T-helper 22 cell (primary cell): ENCODE data around the gene IRS2.

Source experiments
- DNase-seq: peaks from one replicate; pipeline ENCODE4 v3.0.0-alpha.2; 2020; ENCODE audit warnings: low read depth

The IRS2 gene

DNA sequence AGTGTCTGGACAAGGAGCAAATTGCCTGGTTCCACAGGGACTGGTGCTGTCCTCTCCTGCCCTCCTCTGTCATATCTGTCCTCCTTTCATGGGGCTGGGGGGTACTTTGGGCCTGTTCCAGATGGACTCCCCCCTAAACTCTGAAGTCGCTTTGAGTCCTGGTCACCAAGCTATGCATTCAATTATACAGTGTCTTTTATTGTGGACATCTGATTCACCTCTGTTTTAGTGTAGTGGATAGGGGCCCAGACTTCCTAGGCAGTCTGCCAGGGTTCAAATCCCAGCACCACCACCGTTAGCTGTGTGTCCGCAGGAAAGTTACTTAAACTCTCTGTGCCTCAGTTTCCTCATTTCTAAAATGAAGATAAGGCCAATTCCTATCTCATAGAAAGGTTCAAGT is 21.0 kb upstream of the IRS2 start:
- no peak for DNase-seq

DNA sequence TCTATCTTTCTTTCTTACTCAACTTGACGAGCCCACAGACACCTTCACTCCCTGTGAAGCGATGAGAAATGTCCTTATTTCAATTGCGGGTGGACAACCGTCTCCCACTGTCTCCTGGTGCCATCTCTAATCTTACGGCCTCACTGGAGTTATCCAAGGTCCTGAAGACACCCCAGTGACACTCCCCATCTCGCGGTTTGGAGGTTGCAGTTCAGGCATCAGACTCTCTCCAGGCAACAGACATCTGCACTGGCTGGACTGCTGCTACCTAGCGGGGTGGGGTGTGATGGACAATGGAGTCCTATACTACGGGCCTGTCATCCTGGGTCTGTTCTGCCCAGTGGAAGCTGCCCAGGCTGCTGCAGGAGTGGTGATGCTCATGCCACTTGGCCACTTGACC is 18.3 kb upstream of the IRS2 start:
- no peak for DNase-seq

DNA sequence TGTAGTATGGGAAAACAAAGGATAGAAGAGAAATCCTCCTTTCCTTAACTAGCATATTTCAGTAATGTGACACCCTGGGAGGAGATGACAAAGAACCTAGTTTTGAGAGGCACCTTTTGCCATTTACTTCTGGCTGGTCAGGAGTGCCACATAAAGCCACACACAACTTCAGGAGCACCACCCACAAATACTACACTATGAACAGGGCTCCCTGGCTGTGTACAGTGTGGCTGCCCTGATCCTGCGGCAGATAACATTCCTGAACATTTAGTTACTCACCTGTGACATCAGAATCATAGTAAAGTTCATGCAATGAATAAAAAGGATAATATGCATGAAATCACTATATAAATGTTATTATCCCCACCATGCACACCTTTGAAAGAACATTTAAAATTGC is 17.4 kb upstream of the IRS2 start:
- no peak for DNase-seq

DNA sequence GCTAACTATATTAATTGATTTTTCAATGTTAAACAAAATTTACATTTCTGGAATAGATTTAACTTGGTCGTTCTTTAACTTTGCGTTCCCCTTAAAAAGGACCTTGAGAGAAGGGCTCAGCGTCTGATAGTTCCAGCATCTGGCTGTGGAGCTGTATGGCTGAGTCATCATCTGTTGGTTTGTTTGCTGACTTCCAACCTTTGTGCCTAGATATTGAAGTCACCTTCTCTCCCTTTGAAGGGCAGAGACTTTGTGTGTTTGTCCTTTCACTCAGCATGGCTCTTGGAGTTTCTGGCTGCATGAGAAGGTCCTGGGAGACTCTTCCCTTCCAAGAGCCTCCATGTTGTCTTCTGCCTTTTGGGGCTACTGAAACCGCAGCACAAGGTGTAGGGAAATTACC is 16.6 kb upstream of the IRS2 start:
- DNase-seq = no peak

DNA sequence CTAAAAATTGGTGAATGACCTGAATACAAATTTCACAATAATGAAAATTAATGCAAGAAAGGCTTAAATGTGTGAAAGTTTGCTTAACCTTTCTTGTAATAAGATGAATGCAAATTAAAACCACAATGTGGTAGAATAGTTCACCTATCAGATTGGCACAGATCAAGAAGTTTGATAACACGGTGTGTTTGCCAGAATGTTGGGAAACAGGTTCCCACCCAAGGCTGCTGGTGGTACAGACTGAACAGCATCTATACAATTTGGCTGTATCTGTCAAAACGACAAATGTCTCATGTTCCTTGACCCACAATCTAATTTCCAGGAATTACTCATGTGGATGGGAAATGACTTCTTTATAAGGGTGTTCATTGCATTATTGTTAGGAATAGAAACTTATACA is 8.6 kb upstream of the IRS2 start:
- no peak for DNase-seq

DNA sequence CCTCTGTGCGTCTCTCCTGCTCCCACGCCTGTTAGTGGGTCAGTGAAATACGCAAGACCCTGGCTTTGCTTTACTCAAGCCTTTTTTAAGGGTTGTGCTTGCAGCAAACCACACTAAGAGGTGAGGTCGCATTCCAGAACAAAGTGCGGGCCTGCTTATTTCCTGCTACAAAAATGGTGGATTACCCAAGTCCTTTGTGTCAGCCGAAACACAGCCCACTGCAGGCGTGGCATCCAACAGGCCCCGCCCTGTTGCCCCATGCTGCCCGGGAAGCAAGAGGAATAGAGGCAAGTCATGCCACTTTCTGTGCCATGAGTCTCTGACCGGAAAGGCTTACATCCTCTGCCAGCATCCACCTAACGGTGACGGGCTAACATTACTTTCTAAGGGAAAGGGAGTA is 7.7 kb upstream of the IRS2 start:
- no peak for DNase-seq

DNA sequence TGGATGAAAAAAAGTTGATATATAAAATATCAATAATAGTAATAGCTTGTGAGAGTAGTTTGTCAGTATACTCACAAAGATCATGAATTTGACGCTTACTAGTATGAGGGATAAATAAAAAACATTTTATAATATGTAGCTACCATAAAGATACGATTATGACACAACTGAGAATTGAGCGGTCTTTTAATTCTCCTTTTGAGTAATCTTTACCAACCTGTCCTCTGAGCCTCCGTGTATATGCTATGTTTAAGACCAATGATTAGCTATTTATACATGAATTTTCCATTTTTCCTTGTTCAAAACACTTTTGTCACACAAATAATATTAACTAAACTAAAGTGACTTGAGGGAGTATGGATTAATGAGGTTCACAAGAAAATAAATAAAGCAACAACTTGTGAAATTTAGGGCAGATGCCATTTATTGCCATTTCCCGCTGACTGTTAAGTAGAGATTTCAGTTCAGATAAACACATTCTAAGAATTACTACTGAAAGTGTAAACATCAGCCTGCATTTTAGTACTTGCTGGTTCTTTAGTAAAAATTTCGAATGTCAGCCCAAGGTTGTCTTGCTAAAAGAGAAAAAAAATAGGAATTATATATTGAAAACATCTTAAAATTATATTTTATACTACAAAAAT is 6.2 kb upstream of the IRS2 start:
- DNase-seq = no peak

DNA sequence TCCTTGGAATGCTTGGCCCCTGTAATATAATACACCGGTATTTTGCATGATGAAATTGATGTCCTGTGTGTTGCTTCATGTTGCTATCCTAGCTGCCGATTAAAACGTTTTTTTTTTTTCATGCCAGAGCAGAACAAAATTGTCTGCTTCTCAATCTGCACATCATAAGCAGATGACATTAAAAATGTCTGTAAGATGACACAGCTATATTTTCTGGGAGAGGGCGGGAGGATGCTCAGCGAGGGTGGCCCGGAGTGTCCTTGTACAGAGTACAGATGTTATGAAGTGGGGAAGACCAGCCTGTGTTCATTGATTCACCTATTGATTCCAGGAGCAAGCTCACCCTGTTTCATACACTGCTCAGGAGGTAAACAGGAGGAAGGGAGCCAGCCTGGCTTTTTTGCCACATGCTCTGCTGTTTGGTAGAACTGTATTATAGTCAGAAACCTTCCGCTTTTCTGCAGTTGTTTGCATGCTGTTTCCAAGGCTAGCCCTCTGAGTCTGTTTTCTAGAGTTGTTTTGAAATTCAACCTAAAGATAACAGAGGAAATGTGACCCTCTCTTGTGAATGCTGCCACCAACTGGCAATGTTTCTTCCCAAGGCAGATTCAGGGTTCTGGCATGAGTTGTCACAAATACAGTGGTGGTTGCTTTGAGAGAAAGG is 4.7 kb upstream of the IRS2 start:
- DNase-seq = no peak

DNA sequence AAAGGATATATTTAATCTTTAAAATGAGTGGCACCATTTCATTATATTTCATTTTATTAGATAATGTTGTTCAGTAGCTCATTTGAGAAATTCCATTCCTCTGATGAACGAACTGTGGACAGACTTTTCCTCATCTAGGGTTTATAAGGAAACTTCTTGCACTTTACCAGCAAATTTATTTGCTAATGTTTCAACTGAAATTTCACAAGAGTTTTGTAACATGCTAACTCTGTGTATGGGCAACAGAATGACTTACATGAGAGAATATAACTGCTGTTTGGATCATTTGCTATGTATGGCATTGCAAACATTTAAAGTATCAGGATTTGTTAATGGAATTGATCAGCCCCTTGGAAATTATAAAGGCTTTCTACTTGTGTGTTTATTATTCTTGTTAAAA is 3.7 kb upstream of the IRS2 start:
- DNase-seq = no peak

DNA sequence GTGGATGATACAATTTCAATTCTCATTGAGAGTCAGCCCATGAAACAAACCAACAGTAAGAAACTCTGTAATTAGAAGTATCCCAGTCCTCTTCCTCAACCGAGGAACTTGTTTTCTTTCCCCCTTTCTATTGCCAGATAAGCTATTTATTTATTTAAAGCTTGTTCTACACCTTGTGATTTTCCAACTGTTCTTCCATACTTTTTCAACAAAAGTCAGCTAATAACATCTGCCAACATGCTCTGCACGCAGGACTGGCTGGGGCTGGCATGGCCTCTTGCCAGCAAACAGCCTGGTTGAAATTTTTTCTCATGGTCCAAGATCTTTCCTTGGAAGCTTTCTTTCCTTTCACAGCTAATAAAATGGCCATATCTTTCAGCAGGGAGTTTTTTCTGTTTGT is 2.9 kb upstream of the IRS2 start:
- no peak for DNase-seq

DNA sequence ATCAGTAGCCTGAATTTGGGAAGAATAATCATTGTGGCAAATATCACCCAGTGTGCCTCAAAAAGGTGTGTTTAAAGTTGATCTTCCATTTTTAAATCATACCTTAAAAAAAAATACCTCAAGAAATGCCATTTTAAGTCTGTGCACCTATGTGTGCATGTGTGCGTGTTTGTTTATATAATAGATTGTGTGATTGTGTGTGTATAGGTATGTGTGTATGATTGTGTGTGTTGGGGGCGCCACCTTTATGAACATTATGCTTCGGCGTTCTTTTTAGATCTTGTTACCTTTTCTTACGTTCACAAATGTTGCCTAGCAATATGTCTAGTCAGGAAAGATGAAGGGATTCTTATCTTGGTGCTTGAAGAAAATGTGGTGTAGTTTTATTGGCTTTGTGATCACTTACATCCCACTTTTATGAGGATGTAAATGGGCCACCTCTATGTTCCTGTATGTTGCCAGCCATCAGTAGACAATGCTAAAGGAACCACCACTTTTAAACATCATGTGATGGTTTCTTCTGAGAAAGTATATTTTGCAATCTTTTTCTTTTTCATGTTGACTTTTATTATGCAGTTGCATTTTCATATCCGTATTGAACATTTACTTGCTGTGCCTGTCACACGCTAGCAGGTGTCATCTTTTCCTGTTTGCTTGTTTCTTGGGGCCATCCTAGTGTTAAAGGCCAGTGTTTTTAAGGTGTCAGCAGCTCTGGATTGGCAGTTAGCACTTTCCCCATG is 2.2 kb upstream of the IRS2 start:
- DNase-seq = no peak

DNA sequence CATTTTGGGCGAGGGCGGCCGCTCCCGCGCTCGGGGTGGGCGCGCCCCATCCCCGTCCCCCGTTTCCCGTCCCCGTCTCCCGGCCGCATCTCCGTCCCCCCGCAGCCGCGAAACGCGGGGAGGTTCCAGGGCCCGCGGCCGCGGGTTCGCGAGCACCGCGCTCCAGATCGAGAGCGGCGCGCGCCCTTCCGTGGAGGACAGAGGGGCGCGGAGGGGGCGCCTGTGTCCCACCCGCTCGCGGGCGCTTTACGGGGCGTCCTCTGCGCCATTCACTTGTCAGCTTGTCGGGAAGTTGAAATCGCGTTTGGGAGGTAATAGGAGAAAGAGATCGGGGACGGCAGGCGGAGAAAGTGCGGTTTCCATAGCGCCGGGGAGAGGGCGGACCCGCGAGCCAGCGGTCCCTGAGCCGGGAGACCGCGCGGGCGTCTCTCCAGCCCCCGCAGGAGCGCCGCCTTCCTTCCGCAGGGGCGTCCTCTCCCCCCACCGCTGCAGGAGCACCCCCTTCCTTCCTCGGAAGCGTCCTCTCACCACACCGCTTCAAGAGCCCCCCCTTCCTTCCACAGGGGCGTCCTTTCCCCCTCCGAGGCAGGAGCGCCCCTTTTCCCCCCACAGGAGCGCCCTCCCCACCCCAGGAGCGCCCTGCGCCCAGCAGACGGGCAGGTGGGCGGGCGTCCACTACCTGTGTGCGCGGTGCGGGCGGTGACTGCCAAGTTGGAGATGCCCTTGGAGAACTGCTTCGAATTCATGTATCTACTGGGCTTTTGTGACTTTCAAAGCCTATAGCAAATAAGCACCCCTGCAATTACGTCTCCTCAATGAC is 962 bp upstream of the IRS2 start:
- DNase-seq = peak; percentile 18

DNA sequence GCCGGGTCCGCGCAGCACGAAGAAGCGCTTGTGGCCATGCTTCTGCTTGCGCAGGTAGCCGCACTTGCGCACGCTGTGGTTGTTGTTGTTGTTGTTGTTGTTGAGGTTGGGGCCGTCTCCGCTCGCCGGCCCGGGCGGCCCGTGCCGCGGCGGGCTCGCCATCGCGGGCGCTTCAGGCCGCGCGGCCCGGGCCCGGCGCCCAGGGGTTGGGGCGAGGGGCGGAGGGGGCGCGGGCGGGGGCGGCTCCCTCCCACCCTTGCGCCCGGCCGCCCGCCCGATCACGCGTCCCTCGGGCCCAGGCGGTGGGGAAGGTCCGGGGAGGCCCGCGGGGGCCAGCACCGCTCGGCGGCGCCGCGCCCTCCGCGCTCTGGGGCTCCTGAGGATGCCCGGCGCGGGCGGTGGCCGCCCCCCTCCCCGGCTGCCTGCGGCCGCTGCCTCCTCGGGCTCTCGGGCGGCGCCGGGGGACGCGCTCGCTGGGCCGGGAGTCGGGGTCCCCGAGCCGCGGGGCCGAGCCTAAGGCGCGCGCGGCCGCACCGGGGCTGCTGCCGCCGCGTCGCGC is 412 bp downstream of the IRS2 start:
- peak; percentile 44 for DNase-seq

DNA sequence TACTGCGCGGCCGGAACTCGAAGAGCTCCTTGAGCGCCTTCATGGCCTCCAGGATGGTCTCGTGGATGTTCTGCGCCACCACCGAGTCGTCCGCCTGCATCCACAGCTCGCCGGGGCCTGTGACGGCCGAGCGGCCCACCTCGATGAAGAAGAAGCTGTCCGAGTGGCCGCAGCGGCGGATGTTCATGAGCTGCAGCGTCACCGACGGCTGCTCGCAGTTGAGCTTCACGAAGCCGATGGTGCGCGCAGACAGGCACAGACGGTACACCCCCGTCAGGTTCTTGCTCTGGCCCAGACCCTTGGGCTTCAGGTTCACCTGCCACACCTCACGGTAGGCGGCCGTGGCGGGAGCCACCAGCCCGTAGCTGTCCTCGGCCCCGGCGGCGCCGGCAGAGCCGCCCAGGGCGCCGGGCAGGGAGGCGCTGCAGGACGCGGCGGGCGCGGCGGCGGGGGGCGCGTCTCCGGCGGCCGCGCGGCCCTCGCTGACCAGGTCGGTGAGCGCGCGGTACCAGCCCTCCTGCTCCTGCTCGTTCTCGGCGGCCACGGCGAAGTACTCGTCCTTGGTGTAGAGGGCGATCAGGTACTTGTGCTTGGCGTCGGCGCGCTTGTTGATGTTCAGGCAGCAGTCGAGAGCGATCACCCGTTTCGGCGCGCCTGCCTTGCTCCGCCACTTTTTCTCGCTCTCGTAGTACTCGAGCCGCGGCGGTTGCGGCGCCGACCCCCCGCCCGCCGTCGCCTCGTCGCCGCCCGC is 1.1 kb downstream of the IRS2 start:
- no peak for DNase-seq

DNA sequence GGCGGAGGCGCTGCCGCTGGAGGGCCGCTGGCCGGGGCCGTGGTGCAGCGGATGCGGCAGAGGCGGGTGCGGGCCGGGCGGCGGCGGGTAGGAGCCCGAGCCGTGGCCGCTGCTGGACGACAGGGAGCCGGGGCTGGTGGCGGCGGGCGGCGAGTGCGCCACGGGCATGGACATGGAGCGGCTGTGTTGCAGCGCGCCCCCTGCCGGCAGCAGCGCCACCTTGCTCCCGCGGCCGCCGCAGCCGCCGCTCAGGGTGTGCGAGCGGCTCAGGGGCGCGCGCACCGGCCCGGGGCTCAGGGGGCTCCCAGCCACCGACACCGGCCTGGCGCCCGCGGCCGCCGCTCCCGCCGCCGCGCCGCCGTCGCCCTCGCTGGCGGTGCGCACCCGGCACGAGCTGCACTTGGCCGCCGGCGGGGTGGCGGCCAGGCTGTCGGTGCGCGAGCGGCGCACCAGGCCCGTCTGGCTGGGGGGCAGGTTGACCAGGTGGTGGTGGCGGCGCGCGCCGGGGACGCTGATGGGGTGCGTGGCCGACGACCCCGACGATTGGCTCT is 1.7 kb downstream of the IRS2 start:
- DNase-seq = peak; percentile 29

DNA sequence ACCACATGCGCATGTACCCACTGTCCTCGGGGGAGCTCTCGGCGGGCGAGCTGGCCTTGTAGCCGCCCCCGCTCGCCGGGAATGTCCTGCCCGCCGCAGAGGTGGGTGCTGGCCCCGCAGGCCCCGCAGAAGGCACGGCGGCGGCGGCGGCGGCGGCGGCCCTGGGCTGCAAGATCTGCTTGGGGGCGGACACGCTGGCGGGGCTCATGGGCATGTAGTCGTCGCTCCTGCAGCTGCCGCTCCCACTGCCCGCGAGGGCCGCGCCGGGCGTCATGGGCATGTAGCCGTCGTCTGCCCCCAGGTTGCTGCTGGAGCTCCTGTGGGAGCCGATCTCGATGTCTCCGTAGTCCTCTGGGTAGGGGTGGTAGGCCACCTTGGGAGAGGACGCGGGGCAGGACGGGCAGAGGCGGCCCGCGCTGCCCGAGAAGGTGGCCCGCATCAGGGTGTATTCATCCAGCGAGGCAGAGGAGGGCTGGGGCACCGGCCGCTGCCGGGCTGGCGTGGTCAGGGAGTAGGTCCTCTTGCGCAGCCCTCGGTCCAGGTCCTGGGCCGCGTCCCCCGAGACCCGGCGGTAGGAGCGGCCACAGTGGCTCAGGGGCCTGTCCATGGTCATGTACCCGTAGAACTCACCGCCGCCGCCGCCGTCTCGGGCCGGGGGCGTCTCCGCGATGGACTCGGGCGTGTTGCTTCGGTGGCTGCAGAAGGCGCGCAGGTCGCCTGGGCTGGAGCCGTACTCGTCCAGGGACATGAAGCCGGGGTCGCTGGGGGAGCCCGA is 2.4 kb downstream of the IRS2 start:
- DNase-seq = no peak

DNA sequence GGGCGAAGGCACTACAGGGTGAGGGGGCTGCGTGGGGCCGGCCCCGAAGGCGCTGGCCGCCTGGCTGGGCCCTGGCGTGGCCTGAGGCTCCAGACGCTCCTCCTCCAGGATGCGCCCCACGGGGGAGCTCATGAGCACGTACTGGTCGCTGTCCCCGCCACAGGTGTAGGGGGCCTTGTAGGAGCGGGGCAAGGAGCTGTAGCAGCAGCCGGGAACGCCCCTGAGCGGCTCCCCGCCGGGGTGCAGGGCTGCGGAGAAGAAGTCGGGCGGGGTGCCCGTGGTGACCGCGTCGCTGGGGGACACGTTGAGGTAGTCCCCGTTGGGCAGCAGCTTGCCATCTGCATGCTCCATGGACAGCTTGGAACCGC is 3.0 kb downstream of the IRS2 start:
- no peak for DNase-seq

DNA sequence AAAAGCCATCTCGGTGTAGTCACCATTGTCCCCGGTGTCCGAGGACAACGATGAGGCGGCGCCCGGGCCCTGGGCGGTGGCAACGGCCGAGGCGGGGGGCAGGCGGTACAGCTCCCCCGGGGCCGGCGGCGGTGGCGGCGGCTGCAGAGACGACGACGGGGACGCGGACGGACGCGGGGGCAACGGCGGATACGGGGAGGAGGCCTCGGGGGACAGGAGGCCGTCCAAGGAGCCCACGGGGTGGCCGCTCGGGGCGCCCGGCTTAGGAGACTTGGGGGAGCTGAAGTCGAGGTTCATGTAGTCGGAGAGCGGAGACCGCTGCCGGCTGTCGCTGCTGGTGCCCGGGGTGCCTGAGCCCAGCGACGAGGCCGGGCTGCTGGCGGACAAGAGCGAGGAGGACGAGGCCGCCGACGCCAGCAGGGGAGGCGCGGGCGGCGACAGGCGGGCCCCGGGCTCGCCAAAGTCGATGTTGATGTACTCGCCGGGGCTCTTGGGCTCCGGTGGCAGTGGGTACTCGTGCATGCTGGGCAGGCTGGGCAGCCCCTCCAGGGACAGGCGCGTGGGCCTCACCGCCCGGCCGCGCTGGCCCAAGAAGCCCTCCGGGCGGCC is 3.5 kb downstream of the IRS2 start:
- DNase-seq = no peak

DNA sequence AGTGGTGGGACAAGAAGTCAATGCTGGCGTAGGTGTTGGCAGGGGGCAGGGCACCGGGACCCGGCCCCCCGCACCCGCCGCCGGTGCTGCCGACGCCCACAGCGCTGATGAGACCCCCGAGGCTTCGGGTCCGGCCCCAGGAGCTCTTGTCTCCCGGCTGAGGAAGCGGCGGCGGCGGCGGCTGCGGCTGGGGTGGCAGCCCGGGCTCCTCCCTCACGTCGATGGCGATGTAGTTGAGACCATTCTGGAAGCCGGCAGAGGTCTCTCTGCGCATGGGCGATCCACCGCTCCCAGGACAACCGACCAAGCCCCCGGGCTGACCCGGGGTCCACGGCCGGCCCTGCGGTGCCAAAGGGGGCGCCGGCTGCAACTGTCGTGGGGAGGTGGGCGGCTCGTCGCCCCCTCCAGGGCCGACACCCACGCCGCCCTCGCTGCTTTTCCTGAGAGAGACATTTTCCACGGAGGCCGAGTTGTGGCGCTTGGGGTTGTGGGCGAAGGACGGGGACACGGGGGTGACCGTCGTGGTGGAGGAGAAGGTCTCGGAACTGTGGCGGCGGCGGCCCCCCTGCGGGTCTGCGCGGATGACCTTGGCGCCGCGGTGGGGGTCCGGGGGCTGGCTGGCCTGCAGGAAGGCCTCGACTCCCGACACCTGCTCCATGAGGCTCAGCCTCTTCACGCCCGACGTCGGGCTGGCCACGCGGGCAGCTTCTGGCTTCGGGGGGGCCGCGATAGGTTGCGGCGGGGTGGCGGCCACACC is 4.1 kb downstream of the IRS2 start:
- DNase-seq = no peak
